CD4-positive, alpha-beta T cell (primary cell): ENCODE data around the gene MAJIN. TPM values are rescaled to one million over a fixed set of nuclear protein-coding genes. Genes with fewer than 3 reads are reported as not detected.

Source experiments
- ATAC-seq: fragments of 200-7000 bp; cut with Tn5 transposase; one replicate; pipeline ENCODE4 v1.10.0; 2022; ENCODE audit warnings: mild to moderate bottlenecking; ENCODE audit not compliant: poor library complexity
- CTCF ChIA-PET: fragments of 350-600 bp; sonication (Branson Sonifier 250); formaldehyde crosslinking; loops from one replicate; lab custom pipeline; 2021; ENCODE audit warnings: antibody characterized with exemption, inconsistent platforms; lab: Charles Lee
- POLR2A ChIA-PET: fragments of 350-600 bp; sonication (Branson Sonifier 250); formaldehyde crosslinking; loops from one replicate; lab custom pipeline; 2021; ENCODE audit warnings: antibody characterized with exemption, inconsistent platforms; lab: Charles Lee
- DNase-seq, 14 experiments: peaks; one replicate each; pipeline ENCODE4 v3.0.0-alpha.2; 2013 to 2020; ENCODE audit warnings: mixed read lengths in 2 of 14
- H3K27ac ChIP-seq, 2 donors: one replicate each; pipeline versions ENCODE4 v1.5.1 to v1.7.0; 2013; ENCODE audit warnings: low read length in 2 of 2, low read depth in 1 of 2, mild to moderate bottlenecking in 1 of 2
- H3K27me3 ChIP-seq, 2 experiments: 1 replicate in 1 of 2; 2 replicates in 1 of 2; pipeline versions ENCODE4 v1.6.1 to v1.7.0; 2013; ENCODE audit warnings: low read length in 2 of 2, control low read depth in 1 of 2, mild to moderate bottlenecking in 1 of 2, moderate library complexity in 1 of 2; ENCODE audit not compliant: insufficient read depth in 2 of 2, control insufficient read depth in 1 of 2
- H3K36me3 ChIP-seq: one replicate; pipeline ENCODE4 v1.6.1; 2013; ENCODE audit warnings: low read length, control low read depth; ENCODE audit not compliant: insufficient read depth
- H3K4me1 ChIP-seq: one replicate; pipeline ENCODE4 v1.6.1; 2013; ENCODE audit warnings: low read length, control low read depth; ENCODE audit not compliant: insufficient read depth
- H3K4me3 ChIP-seq: one replicate; pipeline ENCODE4 v1.5.1; 2013; ENCODE audit warnings: mild to moderate bottlenecking, low read length, moderate library complexity
- H3K9me3 ChIP-seq, 2 experiments: 1 replicate in 1 of 2; 2 replicates in 1 of 2; pipeline versions ENCODE4 v1.6.1 to v1.7.0; 2013; ENCODE audit warnings: low read length in 2 of 2, mild to moderate bottlenecking in 2 of 2, control low read depth in 1 of 2, moderate library complexity in 1 of 2; ENCODE audit not compliant: control insufficient read depth in 1 of 2, insufficient read depth in 1 of 2
- H3K27ac Mint-ChIP-seq: one replicate; pipeline ENCODE4 v1.8.0; 2020; ENCODE audit warnings: mixed read lengths
- H3K27me3 Mint-ChIP-seq: one replicate; pipeline ENCODE4 v1.8.0; 2021; ENCODE audit warnings: mixed read lengths
- H3K36me3 Mint-ChIP-seq: one replicate; pipeline ENCODE4 v1.8.0; 2021; ENCODE audit warnings: low read depth, mixed read lengths
- H3K4me1 Mint-ChIP-seq: one replicate; pipeline ENCODE4 v1.8.0; 2021; ENCODE audit warnings: low read depth, mixed read lengths
- H3K4me3 Mint-ChIP-seq: one replicate; pipeline ENCODE4 v1.8.0; 2020; ENCODE audit warnings: mild to moderate bottlenecking, mixed read lengths
- H3K9me3 Mint-ChIP-seq: one replicate; pipeline ENCODE4 v1.8.0; 2020; ENCODE audit warnings: mixed read lengths
- intact Hi-C, 2 experiments: fragments of 100-400 bp; cut with DNase I in 1 of 2; cut with micrococcal nuclease in 1 of 2; formaldehyde crosslinking; loops; one replicate each; pipeline versions ENCODE4 v1.15.1 to v1.9.0; 2023 to 2025; cut with DNase I, micrococcal nuclease
- total RNA-seq, 174 experiments: library from RNA in 2 of 174; stranded (reverse) in 2 of 174; gene quantifications; one replicate each; pipeline ENCODE4 v1.2.3 and lab custom pipeline; 2021 to 2026
- TF ChIP-seq, protein P1 (sequence below): fragments of 200-600 bp; IDR thresholded peaks from one replicate; pipeline ENCODE4 v1.8.0; 2022; ENCODE audit warnings: antibody characterized with exemption, mild to moderate bottlenecking

MAJIN gene
- total RNA-seq, 2 experiments from 2014 or later: 0.50 to 0.55 TPM

DNA sequence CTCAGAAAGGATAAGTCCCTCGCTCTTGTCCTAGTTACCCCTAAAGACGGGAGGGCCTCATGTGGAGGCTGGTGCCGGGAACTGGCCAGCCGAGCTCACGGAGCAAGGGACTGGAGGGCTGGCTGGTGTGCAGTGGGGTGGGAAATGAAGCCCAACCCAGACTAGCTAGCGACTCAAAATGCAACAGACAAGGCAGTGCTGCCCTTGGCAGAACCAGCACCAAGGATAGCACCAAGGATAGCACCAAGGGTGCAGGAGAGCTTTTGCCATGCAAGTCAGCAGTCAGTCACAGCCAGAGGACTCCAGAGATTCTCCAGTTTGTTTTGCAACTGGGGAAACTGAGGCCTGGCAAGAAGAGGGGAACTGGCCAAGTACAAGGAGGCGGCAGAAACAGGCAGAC, 31.4 kb upstream of the MAJIN start:
- TF ChIP-seq, protein P1, sequence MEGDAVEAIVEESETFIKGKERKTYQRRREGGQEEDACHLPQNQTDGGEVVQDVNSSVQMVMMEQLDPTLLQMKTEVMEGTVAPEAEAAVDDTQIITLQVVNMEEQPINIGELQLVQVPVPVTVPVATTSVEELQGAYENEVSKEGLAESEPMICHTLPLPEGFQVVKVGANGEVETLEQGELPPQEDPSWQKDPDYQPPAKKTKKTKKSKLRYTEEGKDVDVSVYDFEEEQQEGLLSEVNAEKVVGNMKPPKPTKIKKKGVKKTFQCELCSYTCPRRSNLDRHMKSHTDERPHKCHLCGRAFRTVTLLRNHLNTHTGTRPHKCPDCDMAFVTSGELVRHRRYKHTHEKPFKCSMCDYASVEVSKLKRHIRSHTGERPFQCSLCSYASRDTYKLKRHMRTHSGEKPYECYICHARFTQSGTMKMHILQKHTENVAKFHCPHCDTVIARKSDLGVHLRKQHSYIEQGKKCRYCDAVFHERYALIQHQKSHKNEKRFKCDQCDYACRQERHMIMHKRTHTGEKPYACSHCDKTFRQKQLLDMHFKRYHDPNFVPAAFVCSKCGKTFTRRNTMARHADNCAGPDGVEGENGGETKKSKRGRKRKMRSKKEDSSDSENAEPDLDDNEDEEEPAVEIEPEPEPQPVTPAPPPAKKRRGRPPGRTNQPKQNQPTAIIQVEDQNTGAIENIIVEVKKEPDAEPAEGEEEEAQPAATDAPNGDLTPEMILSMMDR: no peak
- Histone ChIP-seq H3K27me3 (peaks cover 0 to 2% of the 10 kb centered on the region in 2 experiments), H3K9me3 (no peaks in the 10 kb centered on the region), H3K27ac (no peak overlapping the region), H3K4me1 (peaks cover 10% of the 10 kb centered on the region), H3K36me3 (no peaks in the 10 kb centered on the region), H3K4me3 (no peak overlapping the region)
- intact Hi-C loops: loop anchor here in 1 of 2 experiments (5.0 kb wide), 1 partner anchor 66 kb away; the partner anchor contains the start of gene GPHA2
- Mint-ChIP-seq H3K4me1 (no peaks in the 10 kb centered on the region), H3K27me3 (no peaks in the 10 kb centered on the region), H3K27ac (no peak overlapping the region), H3K36me3 (no peaks in the 10 kb centered on the region), H3K4me3 (no peak overlapping the region), H3K9me3 (no peaks in the 10 kb centered on the region)
- ChIA-PET CTCF (no interaction called here), POLR2A (no interaction called here)
- DNase-seq (no peak), ATAC-seq (no peak)

GRCh38 chr11:65002706-65003105, 30.8 kb upstream of the MAJIN start:
- CTCF ChIA-PET: no interaction called here
- intact Hi-C loops: loop anchor here in 1 of 2 experiments (5.0 kb wide), 1 partner anchor 65 kb away; the partner anchor contains the start of gene GPHA2
- H3K27ac Mint-ChIP-seq: no peak overlapping the region
- peaks cover 10% of the 10 kb centered on the region for H3K4me1 ChIP-seq
- H3K36me3 Mint-ChIP-seq: no peaks in the 10 kb centered on the region
- POLR2A ChIA-PET: no interaction called here
- H3K4me3 ChIP-seq: no peak overlapping the region
- H3K9me3 Mint-ChIP-seq: no peaks in the 10 kb centered on the region
- DNase-seq (no peak), ATAC-seq (no peak)
- peaks cover 0 to 2% of the 10 kb centered on the region in 2 experiments for H3K27me3 ChIP-seq
- H3K27ac ChIP-seq: no peak overlapping the region
- TF ChIP-seq, protein P1: no peak
- H3K27me3 Mint-ChIP-seq: no peaks in the 10 kb centered on the region
- no peaks in the 10 kb centered on the region for H3K4me1 Mint-ChIP-seq
- H3K9me3 ChIP-seq: no peaks in the 10 kb centered on the region
- no peak overlapping the region for H3K4me3 Mint-ChIP-seq
- no peaks in the 10 kb centered on the region for H3K36me3 ChIP-seq

GRCh38 chr11:64999478-64999877, 27.6 kb upstream of the MAJIN start:
- no peak overlapping the region for H3K27ac Mint-ChIP-seq
- no peak overlapping the region for H3K4me3 Mint-ChIP-seq
- H3K4me1 Mint-ChIP-seq: no peaks in the 10 kb centered on the region
- CTCF ChIA-PET: no interaction called here
- H3K9me3 Mint-ChIP-seq: no peaks in the 10 kb centered on the region
- Histone ChIP-seq H3K4me3 (no peak overlapping the region), H3K4me1 (peaks cover 17% of the 10 kb centered on the region), H3K36me3 (no peaks in the 10 kb centered on the region), H3K27ac (no peak overlapping the region), H3K9me3 (no peaks in the 10 kb centered on the region), H3K27me3 (peaks cover 0 to 2% of the 10 kb centered on the region in 2 experiments)
- H3K27me3 Mint-ChIP-seq: no peaks in the 10 kb centered on the region
- ATAC-seq: no peak
- POLR2A ChIA-PET: no interaction called here
- TF ChIP-seq, protein P1: no peak
- no peaks in the 10 kb centered on the region for H3K36me3 Mint-ChIP-seq
- intact Hi-C loops: no loop called here
- no peak for DNase-seq
